NCI-H128 (cell line): ENCODE data around the gene GSG1L.

ENCODE experiments used
- DNase-seq: peaks from one replicate; lab custom pipeline; 2025; ENCODE audit not compliant: unreplicated experiment; lab: John Stamatoyannopoulos, UW

Gene GSG1L

DNA sequence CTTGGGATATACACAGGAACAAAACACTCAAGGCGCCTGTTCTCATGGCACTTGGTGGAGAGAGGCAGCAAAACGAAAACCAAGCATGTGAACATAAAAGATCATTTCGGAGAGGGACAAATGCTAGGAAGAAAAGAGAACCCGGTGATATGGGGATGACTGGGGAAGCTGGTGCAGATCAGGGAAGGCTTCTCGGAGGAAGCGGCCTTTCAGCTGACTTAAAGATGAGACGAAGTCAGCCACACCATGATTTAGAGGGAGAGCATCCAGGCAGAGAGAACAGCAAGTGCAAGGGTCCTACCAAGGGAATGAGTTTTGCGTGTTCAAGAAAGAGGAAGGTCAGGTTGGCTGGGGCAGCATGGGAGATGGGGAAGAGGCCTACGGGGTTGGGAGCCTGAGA is 262.7 kb downstream of the GSG1L start:
- DNase-seq = no peak

DNA sequence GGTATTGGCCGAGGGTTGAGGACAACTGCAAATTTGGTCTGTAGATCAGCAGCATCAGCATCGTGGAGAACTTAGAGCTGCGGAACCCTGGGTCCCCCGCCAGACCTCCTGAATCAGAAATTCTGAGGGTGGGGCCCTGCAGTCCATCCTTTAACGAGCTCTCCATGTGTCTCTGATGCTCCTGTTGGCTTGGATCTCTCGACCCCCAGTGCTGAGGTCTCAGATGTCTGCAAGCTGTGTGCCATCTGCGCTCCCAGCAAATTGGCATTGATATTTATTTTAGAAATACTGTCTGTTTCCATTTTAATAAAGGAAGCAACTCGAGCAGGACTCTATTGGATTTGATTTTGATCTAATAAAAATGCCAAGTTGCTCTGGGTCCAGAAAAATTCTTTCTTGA is 263.6 kb downstream of the GSG1L start:
- no peak for DNase-seq

DNA sequence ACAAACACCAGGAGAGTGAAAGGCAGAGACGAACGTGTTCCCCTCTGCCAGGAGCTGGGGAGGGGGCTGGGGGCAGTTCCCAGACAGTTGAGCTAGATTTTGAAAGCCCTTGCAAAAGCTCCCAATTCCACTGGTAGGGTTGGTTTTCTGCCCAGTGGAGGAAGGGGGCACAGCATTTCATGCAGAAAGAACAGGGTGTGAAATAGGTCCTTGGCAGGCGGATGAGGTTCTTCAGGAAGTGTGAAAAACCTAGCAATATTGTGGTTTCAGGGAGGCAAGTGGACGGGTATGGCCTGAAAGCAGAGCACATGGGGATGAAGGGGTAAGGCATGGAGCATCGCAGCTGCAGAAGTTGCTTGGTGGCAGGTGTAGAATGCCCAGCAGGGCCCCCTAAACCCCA is 265.3 kb downstream of the GSG1L start:
- DNase-seq = no peak

DNA sequence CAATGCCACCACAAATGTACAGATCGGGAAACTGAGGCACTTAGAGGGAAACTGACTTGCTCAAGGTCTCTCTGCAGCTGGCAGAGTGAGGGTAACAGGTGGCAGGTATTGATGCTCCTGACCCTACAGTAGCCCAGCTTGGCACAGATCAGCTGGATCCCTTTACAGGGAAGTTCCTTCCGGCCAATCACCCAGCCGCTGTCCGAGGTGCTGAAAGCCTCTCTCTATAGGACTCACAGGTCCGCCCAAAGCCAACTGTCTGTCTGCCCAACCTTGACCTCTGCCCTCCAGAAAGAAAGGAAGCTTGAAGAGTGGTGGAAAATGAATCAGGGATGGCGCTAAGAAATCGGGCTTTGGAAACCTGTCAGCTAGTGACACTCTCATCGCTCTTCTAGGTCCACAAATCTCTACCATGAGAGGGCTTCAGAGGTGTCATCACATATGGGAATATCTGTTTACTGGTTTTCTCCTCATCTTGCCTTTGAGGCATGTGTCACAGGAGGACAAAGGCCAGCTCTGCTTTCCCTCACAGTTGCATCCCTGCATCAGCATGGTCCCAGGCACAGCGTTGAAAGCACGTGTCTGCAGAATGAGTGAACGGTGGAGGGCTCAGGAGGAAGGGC is 267.4 kb downstream of the GSG1L start:
- DNase-seq = no peak

DNA sequence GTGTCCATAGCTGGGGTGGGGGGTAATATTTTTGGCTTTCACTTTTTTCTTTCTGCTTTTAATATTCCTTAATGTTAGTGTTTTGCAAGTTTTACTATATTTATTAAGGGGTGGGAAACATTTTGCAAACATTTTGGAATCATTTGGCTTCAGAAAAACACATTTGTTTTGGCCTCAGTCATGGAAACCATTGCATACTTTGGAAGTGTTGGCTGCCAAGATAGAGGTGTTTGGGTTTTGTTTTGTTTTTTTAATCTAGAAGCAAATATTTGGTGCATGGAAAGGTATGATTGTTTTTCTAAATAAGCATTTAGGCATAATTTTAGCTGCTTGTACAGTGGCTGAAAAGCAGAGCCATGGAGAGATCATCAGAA is 270.3 kb downstream of the GSG1L start:
- no peak for DNase-seq

DNA sequence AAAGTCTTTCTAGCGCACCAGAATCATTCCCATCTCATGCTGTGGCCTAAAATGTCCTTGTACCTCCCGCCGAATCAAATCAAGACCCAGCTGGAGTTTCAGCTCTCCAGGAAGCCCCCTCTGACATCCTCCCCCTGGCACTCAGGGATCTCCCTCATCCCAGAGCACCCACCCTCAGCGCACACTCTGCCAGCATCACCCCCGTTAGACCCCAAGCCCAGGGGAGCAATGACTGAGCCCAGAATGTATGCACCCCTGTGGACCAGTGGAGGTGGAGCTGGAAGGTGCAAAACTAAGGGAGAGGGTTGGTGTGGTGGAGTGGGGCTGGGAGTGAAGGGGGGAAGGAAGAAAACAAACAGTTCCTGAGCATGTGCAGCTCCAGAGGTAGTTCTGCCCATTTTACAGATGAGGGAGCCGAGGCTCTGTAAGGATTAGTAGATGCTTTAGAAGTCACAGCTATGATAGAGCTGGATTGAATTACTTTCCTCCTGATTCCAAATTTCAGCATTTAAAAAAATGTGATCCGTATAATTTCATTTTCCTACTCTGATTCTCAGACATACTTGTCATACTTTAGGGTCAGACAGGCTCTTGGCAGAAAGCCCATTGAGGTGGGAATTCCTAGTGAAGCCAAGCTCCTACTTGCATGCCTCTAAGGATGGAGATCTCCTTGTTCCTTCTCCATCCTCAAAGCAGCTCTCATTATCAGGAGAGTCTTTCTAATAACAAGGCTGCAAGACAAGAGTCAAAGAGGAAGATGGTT is 270.8 kb downstream of the GSG1L start:
- DNase-seq = no peak

DNA sequence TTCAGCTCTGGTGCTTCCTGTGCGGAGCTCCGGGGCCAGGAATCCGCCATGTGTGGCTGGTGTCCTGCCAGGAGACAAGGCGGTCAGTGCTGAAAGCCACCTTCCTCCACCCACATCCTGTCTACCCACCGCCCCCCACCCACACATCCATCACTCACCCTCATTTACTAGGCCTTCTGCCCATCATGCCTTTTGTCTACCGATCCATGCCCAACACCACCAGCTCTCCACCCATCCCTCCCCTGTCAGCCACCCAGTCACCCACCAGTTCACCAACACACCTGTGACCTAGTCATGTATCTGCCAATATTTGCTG is 272.2 kb downstream of the GSG1L start:
- DNase-seq = no peak

DNA sequence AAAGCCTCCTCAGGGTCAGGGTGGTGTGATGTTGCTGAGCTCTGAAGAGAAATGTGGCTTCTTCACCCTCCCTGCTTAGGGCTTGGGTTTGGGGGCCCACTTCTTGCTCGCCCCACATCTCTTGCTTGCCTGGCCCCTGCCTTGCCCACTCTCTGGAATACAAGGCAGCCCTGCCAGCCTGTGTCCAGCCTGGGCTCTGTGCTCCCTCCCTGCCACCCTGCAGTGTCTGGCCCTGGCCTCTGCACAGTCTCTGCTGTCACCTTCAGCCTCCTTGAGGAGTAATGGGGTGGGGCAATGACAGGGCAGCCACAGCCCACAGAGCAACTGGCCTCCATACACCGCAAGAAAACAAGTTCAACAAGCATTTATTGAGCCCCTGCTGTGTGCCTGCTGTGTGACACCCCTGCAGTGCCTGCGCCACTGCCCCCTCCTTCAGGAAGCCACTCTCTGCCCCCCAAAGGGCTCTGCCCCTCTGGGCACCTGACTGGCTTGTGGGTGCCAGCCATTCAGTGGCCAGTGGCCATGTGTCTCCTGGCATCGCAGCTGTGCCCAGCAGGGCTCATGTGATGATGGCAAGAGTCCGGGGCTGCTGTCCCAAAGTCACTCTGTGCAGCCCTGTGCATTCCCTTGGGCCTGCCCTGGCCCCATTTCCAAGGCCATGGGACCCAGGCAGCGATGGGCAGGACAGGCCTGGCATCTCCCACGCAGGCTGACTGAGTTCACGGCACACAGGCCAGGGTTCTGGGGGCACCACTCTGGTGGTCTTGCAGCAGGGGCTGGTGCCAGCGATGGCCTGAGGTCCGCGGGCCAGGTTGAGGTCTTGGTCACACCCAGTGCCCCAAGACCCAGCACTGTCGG is 272.7 kb downstream of the GSG1L start:
- no peak for DNase-seq

DNA sequence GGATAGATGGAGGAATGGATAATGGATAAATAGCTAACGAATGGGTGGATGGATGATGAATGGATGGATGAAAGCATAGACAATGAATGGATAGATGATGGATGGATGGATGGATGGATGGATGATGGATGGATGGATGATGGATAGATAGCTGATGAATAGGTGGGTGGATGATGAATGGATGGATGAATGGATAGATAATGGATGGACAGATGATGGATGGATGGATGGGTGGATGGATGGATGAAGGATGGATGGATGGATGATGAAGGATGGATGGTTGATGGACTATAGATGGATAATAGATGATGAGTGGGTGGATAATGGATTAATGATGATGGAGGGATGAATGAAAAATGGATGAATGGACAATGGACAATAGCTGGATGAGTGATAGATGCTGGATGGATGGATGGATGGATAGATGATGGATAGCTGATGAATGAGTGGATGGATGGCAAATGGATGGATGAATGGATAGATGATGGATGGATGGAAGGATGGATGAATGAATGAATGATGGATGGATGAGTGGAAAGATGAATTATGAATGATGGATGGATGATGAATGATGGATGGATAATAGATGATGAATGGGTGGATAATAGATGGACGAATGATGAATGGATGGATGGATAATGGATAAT is 273.8 kb downstream of the GSG1L start:
- DNase-seq = no peak

DNA sequence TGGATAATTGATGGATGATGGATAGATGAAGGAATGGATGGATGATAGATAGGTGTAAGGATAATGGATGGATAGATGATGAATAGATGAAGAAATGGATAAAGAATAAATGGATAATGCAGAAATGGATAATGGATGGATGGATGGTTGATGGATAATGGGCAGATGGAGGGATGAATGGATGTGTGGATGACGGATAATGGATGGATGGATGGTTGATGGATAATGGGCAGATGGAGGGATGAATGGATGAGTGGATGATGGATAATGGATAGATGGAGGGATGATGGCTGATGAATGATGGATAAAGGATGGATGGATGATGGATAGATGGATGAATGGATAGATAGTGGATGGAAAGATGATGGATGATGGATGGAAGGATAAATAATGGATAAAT is 274.4 kb downstream of the GSG1L start:
- DNase-seq = no peak

DNA sequence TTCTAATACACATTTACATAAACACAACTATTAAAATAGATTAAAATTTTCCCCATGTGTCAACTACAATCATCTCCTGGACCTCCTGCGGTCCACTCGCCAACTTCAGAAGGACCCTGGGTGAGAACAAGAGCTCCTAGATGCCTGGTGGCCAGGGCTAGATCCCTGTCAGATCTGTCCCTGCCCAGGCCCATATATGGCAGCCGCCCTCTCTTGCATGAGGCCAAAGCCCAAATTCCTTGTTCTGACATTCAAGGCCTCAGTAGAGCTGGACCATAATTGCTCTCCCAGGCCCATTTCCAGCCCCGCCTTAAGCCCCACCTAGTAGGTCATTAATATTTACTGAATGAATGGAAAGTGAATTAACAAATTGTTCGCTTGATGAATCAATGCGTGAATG is 275.8 kb downstream of the GSG1L start:
- no peak for DNase-seq

DNA sequence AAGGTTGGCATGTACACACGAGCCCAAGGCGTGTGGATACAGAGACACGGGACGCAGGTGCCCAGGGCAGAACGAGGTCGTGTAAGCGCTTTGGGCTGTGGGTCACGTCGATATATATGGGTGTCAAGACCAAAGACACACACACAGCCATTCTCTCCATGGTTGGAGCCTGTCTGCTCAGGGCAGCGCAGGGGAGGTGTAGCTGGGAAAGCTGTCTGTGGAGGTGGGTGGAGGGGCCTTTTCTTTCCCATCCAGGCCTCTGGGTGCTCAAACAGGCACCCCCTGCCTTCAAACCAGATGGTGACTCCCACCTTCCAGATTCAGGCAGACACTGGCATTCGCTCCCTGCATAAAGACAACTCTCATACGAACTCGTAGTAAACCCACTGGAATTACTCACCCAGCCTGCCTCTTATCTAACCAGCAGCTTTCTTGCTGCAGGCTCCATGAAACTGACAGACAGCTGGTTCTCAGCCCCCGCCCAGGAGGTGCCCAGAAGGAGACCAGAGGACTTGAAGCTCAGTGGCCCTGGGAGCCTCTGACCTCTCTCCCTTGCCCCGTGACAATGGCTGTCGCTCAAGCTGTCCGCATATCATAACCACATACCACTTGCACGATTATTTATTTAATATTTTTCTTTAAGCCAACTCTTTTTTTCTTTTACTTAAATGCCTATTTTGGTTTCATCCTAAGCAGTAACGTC is 276.4 kb downstream of the GSG1L start:
- DNase-seq = no peak

DNA sequence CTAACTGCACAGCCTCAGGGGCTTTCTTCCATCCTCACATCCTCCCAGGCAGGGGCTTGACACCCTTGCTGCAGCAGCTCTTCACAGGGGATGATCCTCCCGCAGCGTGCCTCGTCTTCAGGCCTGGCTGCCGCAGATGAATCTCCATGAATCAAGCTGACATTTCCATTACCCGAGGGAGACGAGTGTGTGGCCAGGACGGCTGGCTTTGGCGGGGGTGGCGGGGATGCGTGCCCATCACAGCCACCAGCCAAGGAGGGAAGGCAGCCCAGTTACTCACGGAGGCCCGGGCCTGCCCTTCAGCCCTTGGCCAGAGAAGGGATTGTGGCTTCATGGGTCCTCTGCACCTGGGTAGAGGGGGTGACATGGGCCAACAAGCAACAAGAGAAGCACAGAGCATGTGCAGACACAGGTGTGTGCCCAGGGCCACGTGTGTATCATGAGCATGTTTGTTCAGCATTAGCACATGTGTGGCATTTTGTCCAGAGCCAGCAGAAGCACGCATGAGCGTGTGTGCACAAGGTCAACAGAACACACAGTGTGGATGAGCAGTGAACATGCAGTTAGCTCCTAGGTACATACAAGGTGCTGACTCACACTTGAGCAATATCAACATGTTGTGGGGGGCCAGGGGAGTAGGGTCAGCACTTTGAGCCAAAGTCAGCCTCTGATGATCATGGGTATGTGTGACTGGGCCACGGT is 277.1 kb downstream of the GSG1L start:
- no peak for DNase-seq

DNA sequence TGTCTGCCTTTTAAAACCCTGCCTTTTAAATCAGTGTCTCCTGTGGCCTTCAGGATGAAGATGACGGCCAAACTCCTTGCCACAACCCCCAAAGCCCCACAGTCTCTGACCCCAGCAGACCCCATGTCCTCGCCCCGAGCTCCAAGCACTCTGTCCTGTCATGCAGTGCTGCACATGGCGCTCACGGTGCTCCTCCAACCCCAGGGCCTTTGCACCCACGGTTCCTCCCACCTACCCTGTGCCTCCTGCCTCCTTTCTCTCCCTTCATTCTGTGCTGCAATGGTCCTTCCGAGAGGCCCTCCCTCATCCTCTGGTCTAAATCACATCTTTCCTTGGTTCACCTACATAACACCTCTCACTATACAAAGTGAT is 278.2 kb downstream of the GSG1L start:
- DNase-seq = no peak

DNA sequence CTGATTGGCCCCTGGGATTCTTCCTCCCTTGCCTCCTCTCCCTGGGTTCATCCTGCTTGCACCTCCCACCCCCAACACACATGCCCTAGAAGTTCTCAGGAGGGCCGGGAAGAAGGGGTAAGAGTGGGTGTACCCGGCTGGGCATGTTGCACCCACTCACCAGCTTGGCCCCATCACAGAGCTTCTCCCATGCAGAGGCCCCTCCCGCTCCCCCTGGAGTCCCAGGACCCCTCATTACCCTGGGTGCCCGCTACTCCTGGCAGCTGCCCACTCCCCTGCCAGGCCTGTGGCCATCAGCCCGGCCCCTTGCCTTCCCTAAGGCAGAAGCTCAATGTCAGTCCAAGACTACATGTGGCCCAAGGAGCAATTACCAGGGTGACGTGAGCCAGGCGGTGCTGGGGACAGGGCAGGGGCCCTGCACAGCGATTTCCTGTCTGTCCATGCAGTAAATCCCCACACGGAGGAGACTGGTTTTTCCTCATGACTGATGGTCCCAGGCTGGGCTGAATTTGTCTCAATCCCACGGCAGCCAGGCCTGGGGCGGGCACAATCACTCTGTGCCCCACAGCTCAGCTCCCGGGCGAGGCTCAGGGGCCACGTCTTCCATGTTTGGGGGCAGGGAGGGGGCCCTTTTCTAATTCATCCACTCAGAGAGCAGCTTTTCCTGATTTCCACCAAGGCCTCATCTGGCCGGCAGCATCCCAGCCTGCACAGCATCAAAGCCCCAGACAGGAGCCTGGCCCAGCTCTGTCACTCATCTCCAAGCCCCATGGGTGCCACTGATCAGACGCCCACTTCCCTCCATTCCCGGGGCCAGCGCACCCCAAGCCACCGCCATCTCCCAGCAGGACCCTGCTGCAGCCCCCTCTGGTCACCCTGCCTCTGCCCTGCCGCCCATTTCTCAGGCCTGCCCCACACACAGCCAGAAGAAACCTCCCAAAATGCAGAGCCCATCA is 278.9 kb downstream of the GSG1L start:
- no peak for DNase-seq

DNA sequence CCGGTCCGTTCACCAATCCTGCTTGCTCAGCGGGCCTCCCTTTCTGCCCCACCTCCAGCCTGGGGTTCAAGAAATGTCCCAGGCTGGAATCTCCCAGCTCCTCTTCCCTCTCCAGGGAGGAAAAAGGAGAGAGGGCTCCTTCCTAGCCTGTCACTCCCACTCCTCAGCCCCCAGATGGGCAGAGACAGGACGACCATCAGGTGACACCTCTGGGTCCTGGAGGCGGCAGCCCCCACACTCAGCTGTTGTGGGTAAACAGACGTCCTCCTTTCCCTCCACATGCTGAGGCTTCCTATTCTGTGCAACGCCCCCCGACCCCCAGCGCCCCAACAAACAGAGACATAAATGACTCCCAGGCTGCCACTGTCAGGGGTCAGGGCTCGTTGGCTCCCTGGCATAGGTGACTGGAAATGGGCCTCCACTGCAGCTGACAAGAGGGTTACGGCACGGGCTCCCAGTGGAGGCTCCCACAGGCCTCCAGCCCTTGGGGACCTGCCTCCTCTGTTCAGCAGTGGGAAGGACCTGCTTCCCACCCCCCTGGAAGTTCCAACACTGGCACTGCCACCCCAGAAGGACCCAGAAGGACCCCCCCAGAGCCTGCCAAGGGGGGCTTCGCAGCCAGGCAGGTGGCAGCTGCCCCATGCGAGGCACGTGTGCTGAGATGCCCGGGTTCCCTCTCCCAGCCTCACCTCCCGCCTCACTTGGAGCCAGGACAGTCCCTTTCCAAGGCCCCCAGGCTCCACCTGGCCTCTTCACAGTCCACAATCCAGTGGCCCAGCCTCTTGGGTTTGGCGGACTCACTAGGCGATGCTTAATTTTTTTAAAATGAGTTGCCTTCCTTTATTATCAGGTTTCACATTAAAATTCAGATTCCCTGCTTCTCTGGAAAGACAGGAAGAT is 281.3 kb downstream of the GSG1L start:
- DNase-seq = no peak

DNA sequence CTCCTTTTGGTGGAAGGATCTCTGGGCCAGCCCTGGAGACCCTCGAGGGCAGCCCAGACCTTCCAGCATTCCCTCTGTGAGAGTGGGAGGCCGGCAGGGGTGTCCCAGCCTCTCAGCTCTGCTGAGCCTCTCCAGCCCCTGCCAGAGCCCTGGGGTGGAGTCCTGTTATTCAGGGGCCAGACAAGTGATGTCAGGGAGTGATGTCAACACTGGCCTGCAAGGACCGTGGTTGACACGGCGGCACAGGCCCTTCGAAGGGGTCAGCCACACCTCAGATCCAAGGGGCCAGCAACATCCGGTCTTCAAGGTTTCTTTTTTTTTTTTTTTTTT is 282.4 kb downstream of the GSG1L start:
- no peak for DNase-seq

DNA sequence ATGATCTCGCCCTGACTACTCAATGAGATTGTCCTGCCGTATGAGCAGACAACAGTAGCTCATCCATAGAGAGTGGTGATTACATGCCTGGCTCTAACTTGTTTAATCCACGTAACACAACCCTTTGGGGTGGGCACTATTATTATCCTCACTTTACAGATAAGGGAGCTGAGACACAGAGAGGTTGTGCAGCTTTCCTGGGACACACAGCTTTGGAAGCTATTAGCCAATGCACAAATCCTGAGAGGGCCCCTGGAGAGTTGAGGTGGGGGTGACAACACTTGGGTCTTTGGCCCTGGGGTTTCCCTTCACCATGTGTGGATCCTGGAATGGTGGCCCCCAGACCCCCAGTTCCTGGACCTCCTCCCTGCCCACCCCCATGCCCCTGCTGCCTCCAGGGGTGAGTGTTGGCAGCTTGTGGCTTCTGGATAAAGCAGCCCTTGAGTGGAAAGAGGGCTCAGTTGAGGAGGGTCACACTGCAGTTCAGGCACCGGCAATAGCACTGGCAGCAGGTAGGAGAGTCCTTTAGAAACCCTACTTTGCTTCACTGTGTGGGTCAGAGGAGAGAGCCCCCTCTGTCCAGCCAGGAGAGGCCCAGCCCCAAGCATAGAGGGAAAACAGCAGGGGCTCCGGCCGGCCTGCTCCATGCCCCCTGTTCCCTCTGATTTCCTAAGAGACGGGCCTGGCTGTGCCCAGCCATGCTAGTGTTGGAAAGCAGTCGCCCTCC is 282.9 kb downstream of the GSG1L start:
- DNase-seq = no peak
